Measurements from ENCODE around the gene MKNK1.
A peak's percentile ranks its signal among the peaks of the same experiment; 100 is the strongest.

The MKNK1 gene

DNA sequence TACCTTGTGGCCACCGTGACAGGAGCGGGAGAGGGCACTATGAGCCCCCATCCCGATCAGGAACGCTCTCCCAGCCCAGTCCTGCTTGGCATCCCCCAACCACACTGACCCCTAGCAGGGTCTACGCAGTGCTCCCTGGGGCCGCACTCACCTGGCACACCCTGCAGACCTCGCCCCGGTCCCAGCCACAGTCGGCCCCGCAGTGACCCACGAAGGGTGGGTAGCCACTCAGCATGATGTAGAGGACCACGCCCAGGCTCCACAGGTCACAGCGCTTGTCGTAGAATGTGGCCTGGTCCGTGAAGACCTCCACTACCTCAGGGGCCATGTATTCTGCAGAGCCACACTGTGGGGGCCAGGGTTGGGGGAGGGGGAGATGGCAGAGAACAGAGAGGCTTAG lies 41.6 kb downstream of the MKNK1 start:
- no peak for DNase-seq (ENCODE audit: low spot score)

DNA sequence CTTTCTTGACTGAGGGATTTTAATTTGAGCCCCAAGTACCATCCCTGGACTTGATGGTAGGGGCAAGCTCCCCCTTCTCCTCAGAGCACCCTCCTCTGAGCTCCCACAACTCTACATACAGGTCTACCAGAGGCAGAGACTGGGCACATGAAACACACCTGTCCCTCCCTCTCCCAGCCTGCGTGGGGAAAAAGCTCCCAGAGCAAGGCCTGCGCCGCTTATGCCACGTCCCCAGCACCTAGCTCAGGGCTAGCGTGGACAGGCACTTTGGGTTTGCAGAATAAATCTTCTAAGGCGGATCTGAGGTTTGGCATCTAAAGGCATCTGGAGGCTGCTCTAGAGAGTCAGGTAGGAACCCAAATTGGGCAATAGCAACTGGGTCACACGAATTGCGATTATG lies 45.1 kb downstream of the MKNK1 start:
- no peak for DNase-seq (ENCODE audit: low spot score)

DNA sequence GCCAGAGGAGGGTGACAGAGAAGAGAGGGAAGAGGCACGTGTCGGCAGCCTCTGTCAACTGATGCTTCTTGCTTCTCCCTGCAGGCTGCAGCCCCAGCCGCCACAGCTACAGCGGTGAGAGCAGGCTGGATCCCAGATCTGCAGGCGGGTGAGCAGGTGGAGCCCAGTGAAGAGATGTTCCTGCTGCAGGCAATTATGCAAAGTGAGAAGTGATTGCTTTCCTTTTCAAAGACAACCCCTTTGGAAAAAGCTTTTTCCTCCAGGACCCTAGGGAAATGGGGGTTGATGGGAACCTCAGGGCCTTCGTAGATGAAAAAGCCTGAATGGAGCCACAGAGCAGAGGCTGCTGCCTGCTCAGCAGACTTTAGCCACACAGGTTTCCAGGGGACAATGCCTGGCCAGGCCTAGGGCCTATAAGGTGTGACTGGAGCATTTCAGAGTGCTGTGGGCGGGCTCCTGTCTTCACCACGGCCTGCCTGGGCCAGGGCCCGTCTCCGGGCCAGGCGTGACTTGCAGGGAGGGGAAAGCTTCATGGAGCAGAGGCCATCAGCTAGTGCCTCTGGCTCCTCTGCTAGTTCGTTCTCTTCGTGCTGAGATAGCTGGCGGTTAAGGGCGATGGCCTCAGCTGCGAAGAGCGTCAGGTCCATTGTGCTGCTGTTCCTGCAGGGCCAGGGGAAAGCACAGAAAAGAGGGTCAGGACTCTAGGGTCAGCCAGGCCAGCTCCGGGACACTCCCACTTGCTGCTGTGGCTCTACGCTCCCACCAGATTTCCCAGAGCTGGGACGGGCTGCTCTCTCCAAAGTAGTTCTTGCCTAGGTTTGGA lies 45.7 kb downstream of the MKNK1 start:
- DNase-seq (ENCODE audit: low spot score), result peak; percentile 38

DNA sequence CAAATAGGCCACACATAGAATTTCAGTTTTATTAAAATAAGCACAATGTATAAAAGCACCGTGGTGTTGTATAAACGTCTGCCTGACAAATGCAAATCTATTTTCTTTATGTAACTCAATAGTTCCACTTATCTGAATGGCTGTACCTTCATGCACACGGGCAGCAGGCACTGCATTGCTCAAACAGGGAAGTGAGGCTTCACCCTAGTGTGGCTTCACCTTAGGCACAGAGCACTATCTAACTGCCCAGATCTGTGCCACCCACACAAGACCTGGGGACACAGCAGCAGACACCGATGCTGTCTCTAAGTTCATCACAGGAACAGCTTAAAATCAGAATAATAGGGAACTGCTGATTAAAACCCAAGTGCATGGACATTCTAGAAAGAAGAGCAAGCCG lies 46.7 kb downstream of the MKNK1 start:
- DNase-seq (ENCODE audit: low spot score), result no peak

DNA sequence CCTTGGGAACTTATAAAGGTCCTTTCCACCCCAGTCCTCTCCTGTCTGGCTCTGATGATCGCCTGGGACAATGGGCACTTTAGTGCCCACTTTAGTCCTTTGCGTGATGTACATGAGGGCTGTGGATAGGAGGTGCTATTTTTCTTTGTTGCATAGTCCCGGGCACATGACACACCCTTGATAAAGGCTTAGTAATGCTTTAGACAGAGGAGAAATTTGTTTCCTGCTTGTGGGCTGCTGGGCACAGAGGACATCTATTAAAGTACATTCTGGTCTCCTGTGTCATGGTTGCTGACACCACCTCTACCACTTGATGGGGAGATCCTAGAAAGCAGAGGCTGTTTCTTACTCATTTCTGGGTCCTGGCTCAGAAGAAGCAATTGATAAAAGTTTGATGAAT lies 47.2 kb downstream of the MKNK1 start:
- DNase-seq (ENCODE audit: low spot score), result no peak

DNA sequence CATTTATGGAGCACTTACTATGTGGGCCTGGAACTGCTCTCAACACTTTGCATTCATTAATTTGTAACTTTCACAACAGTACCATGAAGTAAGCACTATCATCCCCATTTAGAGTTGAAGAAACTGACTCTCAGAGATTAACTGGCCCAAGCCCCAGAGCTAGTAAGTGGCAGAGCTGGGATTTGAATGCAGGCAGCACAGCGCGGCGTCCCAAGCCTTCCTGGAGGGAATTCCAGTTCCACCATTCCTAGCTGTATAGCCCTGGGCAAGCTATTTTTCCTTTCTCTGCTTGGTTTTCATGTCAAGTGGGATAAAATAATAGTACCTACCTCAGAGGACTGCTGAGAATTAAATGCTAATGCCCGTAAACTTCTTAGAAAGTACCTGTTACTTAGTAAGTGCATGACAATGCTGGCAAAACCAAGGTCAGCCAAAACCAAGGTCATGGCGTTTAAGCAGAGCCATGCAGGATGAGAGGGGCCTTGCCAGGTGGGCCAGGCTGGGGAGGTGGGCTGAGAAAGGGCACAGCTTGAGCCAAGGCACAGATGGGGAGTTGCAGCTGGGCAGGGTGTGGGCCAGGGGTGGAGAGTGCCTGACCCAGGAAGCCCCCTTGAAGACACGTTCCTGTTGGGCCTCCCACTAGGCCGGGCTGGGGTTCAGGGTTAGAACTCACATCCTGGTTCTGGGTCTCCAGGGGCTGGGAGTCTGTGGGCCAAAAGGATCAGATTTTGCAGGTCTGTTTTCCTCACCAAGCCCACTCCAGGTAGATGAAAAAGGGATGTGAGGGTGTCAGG lies 48.0 kb downstream of the MKNK1 start:
- no peak for DNase-seq (ENCODE audit: low spot score)

DNA sequence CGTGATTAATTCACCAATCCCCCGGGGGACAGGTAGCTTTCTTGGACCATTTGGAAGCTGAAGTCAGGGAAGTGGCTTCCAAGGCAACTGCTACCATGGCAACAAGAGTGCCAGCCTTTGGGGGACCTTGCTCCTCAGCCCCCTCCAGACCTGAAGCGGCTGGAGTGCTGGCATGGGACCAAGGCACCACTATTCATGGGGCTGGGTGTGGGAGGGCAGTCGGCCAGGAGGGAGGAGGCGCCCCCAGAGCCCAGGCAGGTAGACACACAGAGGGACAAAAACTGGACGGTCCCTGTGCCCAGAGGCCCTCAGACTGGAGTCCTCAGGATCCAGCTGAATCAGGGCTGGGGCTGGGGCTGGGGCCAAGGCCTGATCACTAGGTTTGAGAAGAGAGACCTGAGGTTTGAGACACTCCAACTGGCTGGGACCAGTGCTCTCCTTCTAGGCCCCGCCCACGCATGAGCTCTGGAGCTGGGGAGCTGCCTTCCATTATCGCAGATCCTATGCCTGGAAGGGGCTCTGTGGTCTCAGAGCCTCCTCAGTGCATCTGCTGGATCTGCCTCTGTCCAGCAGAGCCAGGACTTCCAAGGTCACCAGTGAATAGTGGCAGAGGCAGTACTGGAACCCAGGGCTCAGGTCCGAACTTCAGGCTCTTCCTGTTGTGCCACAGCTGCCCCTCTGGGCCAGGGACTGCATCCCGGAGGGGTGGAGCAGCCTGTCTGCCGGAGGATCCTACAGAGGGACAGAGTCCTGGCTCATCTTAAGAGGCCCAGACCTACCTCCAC lies 49.3 kb downstream of the MKNK1 start:
- DNase-seq (ENCODE audit: low spot score), result no peak

DNA sequence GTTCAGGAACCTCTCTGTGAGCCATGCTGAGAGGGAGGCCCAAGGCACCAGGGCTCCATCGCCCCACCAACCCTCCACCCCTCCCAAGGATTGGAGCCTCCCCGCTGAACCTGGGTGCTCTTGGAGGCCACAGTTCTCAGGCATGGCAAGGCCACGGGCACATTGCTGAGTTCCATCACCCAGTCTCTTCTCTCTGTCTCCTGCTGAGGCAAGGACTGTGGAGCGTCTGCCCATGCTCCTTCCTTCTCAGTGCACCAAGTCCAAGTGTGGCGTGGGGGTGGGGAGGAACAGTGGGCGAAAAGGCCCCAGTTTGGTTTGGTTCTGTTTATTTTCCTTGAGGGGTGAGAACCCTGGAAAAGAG lies 49.9 kb downstream of the MKNK1 start:
- DNase-seq (ENCODE audit: low spot score), result no peak

DNA sequence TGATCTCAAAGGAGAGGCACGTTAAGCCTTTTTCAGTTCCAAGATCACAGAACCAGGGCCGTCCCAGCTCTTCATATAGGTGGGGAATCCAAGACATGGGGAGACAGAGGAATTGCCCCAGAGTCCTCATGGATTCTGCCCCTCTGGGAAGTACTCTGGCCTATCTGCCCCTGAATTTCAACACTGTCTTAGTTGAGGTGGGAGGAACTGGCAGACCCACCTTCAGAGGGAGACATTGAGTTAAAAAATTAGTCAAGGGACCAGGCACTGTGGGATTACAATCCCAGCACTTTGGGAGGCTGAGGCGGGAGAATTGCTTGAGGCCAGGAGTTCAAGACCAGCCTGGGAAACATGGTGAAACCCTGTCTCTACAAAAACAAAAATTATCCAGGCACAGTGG lies 50.6 kb downstream of the MKNK1 start:
- DNase-seq (ENCODE audit: low spot score), result no peak

DNA sequence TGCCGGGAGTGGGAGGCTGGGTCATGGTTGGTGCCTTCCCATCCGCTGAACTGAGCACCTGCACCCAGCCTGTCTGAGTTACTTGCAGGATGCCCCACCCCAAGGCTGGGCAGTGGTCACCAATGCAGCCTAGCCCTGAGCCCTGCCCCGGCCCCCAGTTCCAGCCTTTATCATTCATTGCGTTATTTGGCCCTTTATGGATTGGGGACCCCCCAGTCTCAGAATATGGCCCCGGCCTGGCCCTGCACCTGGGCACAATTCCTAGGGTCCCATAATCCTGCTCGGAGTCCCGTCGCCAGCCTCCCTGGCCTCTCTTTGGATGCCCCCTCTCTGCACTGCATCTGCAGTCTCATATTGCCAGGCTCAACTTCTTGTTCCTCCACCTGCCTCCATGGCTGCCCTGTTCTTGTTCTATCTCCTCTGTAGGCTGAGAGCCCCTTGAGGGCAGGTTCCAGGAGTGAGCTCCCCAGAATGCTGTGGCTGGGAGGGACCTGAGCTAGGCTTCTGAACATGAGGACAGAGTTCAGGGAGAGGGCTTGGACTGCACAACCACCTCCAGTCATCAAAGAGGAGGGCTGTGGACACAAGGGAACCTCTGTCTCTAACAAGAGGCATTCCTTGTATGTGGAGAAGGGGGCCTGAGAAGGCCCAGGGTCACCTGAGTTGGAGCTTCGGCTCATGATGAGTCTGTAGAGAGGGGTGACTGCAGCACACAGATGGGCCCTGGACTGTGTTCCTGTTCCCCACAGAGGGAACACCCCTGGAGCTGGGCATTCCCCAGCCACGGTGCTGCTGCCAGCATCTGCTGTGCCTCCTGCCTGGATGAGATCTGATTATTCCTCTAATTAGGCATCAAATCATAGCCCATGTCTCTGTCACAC lies 51.5 kb downstream of the MKNK1 start:
- no peak for DNase-seq (ENCODE audit: low spot score)

DNA sequence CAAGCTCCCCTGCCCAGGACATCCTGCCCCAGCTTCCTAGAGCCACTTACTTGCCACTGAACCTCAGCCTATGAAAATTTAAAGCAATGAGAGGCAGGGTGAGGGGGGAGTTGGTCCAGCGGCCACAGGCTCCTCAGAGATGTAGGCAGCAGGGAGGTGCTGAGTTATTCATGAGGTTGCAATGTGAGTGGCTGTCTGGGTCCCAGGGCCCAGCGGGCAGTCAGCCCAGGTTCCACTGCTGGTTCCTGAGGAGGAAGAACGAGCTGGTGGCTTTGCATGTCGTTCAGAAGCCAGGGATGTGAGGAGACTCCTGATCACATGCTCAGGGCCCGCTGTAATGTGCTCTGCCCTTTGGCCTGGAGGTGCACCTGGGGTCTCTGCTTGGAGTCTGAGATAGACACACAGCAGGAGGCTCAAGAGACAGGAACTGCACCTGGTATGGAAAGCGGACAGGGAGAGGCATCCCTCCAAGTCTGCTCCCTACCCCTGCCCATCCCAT lies 52.4 kb downstream of the MKNK1 start, which contains the start of gene KNCN:
Gene KNCN, minus strand, starts transcription at position 51 of the 499 bp plus-strand sequence. CDS start 432 bp downstream, outside the sequence.
- DNase-seq (ENCODE audit: low spot score), result no peak

DNA sequence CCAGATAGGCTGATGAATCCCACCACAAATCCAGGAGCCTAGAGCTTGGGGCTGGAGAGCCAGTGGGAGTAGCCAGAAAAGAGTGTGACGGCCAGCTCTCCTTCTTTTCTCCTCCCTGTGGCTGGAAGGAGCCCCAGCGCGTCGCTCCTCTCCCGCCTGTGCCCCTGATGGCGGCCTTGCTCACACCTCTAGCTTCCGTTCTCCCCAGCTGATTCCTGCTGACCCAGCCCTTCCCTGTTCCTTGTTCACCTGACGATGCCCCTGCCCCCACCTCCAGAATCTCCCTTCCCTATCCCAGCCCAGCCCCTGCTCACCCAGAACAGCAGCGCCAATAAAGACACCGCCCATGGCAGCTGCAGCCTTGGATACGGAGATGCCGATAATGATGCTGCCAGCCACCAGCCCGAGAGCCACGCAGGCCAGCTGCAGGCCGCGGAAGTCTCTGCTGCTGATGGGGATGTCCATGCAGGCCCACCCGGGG lies 53.3 kb downstream of the MKNK1 start:
- DNase-seq (ENCODE audit: low spot score), result no peak

DNA sequence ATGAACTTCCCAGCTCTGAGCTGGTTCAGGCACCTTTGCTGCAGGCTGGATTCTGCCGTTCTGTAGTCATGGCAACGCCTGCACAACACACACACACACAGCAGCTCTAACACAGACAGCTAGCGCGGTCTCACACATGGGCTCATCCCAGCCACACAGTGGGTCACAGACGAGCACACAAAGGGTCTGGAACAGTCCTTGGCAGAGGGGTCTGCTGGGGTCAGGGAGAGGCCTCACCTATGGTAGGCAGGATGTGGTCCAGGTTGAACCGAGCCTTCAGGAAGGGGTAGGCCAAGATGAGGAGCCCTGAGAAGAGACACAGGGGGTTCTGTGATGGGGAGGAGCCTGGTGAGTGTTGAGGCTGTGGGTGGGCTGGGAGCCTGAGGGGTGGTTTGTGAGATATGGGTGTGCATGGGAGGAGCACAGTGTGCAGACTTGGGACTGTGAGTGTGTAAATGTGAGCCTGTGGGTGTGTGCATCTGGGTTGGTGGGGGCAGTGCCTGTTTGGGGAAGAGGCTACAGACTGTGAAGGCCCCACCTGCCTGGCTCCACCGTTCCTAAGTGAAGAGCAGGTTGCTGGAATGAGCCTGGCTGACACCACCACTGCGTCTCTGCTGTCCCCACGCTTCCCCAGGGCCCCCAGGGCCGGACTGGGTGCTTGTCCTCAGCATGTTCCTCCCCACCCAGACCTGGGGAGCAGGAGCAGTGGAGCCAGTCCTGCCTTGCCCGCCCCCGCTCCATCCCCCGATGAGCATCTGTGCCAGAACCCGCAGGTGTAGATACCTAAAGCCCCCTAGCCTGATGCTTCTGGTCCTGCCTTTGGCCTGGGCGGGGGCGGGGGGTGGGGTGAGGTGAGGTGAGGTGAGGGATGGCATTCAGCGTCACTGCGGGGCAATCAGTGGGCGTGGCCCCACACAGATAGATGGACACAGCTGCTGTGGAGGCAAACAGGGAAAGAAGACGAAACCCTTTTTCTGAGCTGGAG lies 54.1 kb downstream of the MKNK1 start:
- peak; percentile 45 for DNase-seq (ENCODE audit: low spot score)

DNA sequence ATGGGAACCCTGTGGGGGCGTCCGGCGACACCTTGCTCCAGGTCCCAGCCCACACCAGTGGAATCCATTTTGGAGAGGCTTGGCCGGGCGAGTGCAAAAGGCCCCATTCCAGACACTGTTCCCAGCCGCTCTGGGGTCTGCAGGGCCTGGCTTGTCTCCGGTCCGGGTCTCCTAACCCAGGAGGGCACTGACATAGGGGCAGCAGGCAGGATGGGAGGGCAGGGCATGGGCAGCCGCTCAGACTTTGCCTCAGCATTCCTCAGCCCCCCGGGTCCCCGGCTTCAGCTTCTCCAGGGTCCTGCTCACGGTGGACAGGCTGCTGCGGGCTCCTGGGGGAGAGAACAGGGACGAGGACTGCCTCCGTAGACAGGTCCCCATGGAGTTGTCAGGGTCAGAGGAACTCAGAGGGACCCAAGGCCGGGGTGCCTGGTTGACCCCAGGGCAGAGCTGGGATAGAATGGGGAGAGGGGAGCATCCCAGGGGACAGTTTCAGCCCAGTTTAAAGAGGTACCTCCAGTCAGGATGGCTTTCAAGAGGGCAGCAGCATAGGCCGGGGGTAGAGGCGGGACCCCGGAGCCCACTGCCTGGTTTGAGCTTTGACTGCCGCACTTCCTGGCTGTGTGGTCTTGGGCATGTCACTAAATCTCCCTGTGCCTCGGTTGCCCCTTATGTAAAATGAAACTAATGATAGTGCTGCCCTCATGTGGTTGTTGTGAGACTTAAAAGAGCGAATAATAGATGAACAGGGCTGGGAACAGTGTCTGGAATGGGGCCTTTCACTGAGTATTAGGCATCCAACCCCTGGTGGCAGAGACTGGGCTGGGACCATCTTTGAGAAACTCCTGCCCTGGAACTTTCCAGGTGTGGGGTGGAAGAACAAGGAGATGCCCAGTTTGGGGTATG lies 56.3 kb downstream of the MKNK1 start:
- peak; percentile 37 for DNase-seq (ENCODE audit: low spot score)

DNA sequence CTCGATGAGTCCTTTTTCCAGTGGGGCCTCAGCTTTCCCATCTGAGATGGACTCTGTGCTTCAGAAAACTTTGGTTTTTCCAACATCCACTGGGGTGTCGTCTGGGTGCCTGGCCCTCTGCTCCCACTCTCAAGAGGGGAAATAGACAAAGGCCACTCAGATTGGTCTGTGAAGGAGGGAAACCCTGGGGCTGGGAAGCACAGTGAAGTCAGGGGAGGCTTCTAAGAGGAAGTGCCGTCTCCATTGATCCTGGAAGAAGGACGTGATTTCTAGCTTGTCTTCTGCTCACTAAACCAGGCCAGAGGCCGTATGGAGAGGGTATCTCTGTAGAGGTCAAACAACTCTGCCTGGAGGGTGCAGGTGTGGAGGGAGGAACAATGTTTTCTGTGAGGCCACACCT lies 57.9 kb downstream of the MKNK1 start:
- DNase-seq (ENCODE audit: low spot score), result no peak

DNA sequence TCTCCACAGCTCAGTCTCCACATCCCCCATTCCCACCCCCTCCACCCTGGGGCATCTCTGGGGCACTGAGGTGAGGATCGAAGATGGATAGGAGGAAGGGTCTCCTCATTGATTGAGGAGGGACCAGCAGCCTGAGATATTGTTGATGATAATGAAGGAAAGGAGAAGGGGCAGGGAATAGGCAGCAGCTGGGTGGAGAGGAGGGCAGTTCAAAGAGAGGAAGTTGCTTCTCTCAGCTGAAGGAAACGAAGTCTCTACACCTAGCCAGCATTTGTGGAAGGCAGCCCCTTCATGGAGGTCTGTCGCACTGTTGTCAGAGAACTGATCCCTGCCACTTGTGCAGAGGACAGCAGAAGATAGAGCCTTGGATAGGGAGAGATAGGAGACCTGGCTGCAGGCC lies 58.3 kb downstream of the MKNK1 start:
- DNase-seq (ENCODE audit: low spot score), result no peak

DNA sequence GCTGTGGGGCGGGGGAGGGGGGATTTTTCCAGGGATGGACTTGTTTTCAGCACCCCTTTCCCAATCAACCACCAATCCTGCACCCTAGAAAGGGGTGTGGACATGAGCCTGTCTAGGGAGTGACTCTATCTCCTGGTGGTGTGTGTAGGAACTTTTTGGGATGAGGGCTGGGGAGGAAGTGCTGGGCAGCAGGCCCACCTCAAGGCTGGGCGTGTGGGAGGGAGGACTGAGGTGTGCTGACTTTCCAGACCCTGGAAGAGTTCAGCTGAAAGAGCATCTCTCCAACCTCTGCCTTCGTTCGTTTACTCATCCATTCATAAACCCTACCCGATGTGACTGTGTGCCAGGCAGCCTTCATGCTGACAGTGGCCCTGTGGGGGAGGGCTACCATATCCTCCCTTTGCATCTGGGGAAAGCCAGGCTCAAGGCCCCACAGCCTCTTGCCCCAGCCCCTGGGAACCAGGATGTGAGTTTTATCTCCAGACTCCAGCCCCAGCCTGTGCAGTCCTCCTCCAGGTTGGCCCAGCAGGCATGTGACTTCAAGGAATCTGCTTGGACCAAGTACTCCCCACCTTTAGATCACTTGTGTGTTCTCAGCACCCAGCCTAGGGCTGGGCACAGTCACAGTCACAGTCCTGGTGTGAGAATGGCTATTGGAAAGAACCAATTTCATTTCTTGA lies 59.4 kb downstream of the MKNK1 start:
- no peak for DNase-seq (ENCODE audit: low spot score)

All from SK-N-DZ (cell line).